Tibial artery (tissue), 4 donors: Measurements from ENCODE around the gene HIRIP3.

Experiments
- DNase-seq, 2 donors: peaks; one replicate each; pipeline ENCODE4 v3.0.0-alpha.2; 2019
- H3K27ac ChIP-seq, 2 donors: fragments of 200-600 bp; sonication (generic) in 1 of 2; 1 replicate in 1 of 2; 2 replicates in 1 of 2; pipeline ENCODE4 v1.5.1; 2018 to 2019; ENCODE audit warnings: mild to moderate bottlenecking in 1 of 2
- H3K27me3 ChIP-seq, 2 donors: fragments of 200-600 bp; sonication (generic) in 1 of 2; one replicate each; pipeline versions ENCODE4 v1.5.1 to v1.6.0; 2016 to 2019
- H3K36me3 ChIP-seq, 3 donors: fragments of 200-600 bp; sonication (generic) in 2 of 3; one replicate each; pipeline ENCODE4 v1.5.1; 2016 to 2019; ENCODE audit warnings: mild to moderate bottlenecking in 2 of 3
- H3K4me1 ChIP-seq, 4 donors: fragments of 200-600 bp; sonication (generic) in 2 of 4; 1 replicate in 3 of 4; 2 replicates in 1 of 4; pipeline ENCODE4 v1.5.1; 2016 to 2019
- H3K4me3 ChIP-seq, 2 donors: fragments of 200-600 bp; sonication (generic) in 1 of 2; 1 replicate in 1 of 2; 2 replicates in 1 of 2; pipeline ENCODE4 v1.5.1; 2018 to 2019; ENCODE audit warnings: mild to moderate bottlenecking in 2 of 2
- H3K9me3 ChIP-seq, 3 donors: fragments of 200-600 bp; sonication (generic) in 1 of 3; one replicate each; pipeline ENCODE4 v1.5.1; 2016 to 2019
- CTCF ChIP-seq, 2 experiments: fragments of 200-600 bp in 1 of 2; fragments of 450-650 bp in 1 of 2; IDR thresholded peaks; one replicate each; pipeline ENCODE4 v1.5.1; 2017 to 2019; ENCODE audit warnings: antibody characterized with exemption in 2 of 2, mild to moderate bottlenecking in 1 of 2, moderate library complexity in 1 of 2
- intact Hi-C: fragments of 100-400 bp; cut with DNase I; formaldehyde crosslinking; loops from one replicate; pipeline ENCODE4 v1.15.0; 2023; ENCODE audit warnings: low total_unique reads

The HIRIP3 gene

DNA sequence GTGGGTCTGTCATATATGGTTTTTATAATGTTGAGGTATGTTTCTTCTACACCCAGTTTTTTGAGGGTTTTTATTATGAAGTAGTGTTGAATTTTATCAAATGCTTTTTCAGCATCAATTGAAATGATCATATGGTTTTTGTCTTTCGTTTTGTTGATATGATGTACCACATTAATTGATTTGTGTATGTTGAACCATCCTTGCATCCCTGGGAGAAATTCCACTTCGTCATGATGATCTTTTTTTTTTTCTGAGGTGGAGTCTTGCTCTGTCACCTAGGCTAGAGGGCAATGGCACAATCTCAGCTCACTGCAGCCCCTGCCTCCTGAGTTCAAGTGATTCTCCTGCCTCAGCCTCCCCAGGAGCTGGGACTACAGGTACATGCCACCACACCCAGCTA is 47.5 kb downstream of the HIRIP3 start:
- no peak overlapping the region for H3K4me3 ChIP-seq

DNA sequence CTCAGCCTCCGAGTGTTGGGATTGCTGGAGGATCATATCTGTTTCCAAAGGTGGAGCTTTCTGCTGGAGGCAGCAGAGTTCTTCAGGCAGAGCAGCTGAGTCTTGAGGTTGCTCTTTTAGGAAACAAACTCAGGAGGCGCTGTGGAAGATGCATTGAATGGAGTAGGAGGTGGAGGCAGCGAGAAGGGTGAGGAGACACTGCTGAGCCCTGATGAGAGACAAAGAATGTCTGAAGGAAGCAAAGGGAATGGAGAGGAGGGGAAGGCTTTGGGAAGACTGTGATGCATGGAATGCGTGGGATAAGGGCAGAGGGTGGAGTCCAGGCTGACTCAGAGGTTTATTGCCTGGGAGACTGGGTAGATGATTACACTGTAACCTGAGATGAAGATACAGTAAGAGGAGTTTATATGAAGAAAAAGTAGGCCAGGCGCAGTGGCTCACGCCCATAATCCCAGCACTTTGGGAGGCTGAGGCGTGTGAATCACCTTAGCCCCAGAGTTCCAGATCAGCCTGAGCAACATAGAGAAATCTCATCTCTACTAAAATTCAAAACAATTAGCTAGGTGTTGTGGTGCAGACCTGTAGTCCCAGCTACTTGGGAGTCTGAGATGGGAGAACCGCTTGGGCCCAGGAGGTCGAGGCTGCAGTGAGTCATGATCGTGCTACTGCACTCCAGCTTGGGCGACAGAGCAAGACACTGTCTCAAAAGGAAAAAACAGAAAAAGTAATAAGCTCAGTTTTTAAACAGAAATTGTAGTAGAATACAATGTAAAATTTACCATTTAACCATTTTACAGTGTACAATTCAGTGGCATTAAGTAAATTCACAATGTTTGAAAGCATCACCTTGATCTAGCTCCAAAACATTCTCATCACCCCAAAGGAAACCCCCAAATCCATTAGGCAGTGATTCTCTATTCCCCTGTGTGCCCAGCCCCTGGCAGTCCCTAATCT is 51.3 kb downstream of the HIRIP3 start:
- TF ChIP-seq CTCF (IDR thresholded peaks at IDR 0.05): no peak
- intact Hi-C loops: no loop called here
- DNase-seq: peak; percentile 27 to 59

More for the DNA sequence above, 47.5 kb downstream of the HIRIP3 start:
- Histone ChIP-seq H3K27ac (no peak overlapping the region), H3K27me3 (peaks cover 0 to 5% of the 10 kb centered on the region in 2 donors), H3K4me1 (no peaks in the 10 kb centered on the region), H3K9me3 (no peaks in the 10 kb centered on the region), H3K36me3 (no peaks in the 10 kb centered on the region)
- intact Hi-C loops: no loop called here
- no peak for TF ChIP-seq CTCF (IDR thresholded peaks at IDR 0.05)
- DNase-seq: peak in 1 of 2 donors; percentile 28

More for the DNA sequence above, 51.3 kb downstream of the HIRIP3 start:
- no peaks in the 10 kb centered on the region for H3K36me3 ChIP-seq
- no peaks in the 10 kb centered on the region for H3K4me1 ChIP-seq
- no peak overlapping the region for H3K4me3 ChIP-seq
- no peak overlapping the region for H3K27ac ChIP-seq
- H3K9me3 ChIP-seq: no peaks in the 10 kb centered on the region
- no peaks in the 10 kb centered on the region for H3K27me3 ChIP-seq
